Measurements from ENCODE around the gene P2RY11.

Gene P2RY11

DNA sequence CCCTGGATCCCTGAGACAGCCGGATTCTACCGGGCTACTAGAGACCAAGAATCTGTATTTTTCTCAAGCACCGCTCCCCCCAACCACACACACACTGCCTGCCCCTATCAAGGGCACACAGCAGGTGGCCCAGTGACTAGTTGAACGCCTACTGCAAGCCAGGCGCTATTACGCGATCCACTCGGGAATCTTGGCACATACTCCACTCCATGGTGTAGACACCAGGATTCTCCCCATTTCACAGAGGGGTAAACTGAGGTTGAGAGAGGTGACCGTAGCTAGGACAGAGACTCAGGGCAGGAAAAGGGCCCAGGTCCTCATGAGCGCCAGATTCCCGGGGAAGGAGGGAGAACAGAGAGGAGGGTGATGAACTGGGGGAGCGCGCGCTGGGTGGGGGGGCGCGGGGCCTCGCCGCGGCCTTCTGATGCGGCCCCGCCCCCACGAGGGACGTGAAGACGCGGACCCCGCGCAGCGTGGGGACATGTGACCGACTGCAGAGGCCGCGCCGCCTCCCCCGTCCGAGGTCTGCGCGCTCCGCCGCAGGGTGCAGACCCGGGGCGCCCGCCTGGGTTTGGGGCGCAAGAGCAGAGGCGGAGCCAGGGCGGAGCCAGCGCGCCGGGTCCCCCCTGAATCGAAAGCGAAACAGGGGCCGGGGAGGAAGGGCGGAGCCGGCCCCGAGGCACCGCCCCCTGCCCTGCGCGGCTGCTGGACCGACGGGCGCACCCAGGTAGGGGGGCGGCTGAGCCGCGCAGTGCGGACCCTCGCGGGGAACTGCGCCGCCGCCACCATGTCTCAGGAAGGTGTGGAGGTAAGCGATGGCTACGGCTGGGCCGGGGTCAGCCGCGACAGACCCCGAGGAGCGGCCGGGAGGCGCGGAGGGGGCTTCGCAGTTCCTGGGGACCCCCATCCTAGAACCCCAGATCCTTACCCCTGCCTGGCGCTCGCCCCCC is 25.6 kb upstream of the P2RY11 start, which contains the start of gene SHFL:
TSS of gene SHFL (plus strand) at position 677 of the 950 bp plus-strand sequence. CDS start at position 788, 111 bp downstream.
- peak within 1 kb of the TSS; percentile 28 for H3K9ac ChIP-seq (ENCODE audit: low read length)
- H3K4me3 ChIP-seq (ENCODE audit: low read length), result peak within 1 kb of the TSS; percentile 79
- H3K4me1 ChIP-seq (ENCODE audit: control insufficient read depth, low read depth, low read length), result no peaks in the 10 kb centered on the region
- H3K36me3 ChIP-seq (ENCODE audit: control insufficient read depth, low read depth, low read length), result no peaks in the 10 kb centered on the region
- H3K27me3 ChIP-seq (ENCODE audit: control insufficient read depth, insufficient read depth, low read length), result peaks cover 20% of the 10 kb centered on the region
- H3K9me3 ChIP-seq (ENCODE audit: control insufficient read depth, low read depth, low read length), result no peaks in the 10 kb centered on the region
- no peak within 1 kb of the TSS for H3K27ac ChIP-seq (ENCODE audit: low read length)

DNA sequence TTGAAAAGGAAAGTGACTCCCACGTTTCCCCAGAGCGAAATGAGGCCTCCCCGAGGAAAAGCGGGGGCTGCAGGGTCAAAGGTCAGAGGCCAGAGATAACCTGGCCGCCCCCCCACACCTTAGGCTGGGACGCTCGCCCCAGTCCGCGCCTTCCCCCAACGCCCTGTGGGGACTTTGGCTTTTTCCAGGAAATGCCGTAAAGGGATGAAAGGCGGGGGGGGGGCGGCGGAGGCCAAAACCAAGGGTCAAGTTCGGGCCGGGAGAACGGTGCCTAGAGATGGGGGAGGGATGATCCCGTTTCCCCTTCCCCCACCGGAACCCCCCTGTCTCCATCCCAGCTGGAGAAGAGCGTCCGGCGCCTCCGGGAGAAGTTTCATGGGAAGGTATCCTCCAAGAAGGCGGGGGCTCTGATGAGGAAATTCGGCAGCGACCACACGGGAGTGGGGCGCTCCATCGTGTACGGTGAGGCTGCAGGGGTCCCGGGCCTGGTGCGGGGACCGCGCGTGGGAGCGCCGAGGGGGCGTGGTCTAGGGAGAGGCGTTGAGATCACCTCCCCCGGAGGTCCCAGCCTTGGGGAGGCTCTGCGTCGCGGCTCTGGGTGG is 24.8 kb upstream of the P2RY11 start:
- no peak overlapping the region for H3K27ac ChIP-seq (ENCODE audit: low read length)
- H3K27me3 ChIP-seq (ENCODE audit: control insufficient read depth, insufficient read depth, low read length), result peaks cover 20% of the 10 kb centered on the region
- no peaks in the 10 kb centered on the region for H3K36me3 ChIP-seq (ENCODE audit: control insufficient read depth, low read depth, low read length)
- H3K9me3 ChIP-seq (ENCODE audit: control insufficient read depth, low read depth, low read length), result no peaks in the 10 kb centered on the region
- peak overlapping the region; percentile 28 for H3K9ac ChIP-seq (ENCODE audit: low read length)
- peak overlapping the region; percentile 79 for H3K4me3 ChIP-seq (ENCODE audit: low read length)
- no peaks in the 10 kb centered on the region for H3K4me1 ChIP-seq (ENCODE audit: control insufficient read depth, low read depth, low read length)

DNA sequence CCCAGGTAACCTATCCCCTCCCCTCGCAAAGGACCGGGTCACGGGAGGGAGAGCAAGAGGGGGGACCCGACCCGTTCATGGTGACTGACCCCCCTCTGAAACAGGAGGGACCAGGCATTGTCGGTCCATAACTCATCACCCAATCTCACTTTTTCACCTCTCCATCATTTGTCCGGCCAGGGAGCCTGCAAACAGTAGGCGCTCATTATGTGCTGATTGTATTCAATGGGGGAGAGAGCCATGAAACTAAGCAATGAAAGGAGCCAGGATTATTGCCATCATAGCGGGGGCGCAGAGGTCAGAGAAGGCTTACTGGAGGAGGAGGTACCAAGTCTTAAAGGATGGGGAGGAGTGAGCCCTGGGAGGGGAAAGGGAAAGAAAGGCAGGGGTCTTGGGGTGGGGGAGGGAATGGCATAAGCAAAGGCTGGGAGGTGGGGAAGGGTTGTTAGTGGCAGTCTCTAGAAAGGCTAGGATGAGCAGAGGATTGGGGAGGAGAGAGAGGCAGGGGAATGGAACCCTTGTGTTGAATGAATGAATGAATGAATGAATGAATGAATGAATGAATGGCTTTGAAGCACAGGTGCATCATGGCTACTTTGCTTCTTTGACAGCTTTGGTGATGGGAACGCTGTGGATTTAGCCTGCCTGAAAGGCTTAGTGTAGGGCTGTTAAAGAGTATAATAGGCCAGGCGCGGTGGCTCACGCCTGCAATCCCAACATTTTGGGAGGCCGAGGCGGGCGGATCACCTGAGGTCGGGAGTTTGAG is 24.0 kb upstream of the P2RY11 start:
- H3K4me3 ChIP-seq (ENCODE audit: low read length), result peak overlapping the region; percentile 79

DNA sequence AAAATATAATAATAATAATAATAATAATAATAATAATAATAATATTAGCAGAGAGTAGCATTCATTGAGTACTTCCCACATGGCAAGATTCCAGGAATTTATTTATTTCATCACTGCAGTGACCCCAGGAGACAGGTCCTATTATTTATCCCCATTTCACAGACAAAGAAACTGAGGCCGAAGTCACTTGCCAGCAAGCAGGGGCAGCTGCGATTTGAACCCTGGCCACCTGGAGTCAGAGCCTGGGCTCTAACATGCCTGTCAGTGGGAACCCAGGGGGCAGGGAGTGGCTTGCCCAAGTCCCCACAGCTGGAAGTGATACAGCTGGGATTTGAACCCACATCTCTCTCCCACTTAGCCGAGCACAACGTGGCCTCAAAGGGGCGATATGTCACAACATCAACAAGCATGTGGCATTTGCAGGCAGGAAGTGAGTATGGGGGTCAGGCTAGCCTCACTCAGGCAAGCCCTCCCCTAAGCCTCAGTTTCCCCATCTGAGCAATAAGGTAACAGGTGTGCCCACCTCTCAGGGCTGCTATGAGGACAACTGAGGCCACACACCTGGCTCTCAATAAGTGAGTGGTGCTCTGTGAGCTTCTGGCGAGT is 22.4 kb upstream of the P2RY11 start:
- Histone ChIP-seq H3K4me3 (ENCODE audit: low read length) (no peak overlapping the region), H3K36me3 (ENCODE audit: control insufficient read depth, low read depth, low read length) (no peaks in the 10 kb centered on the region), H3K27me3 (ENCODE audit: control insufficient read depth, insufficient read depth, low read length) (peaks cover 20% of the 10 kb centered on the region), H3K9ac (ENCODE audit: low read length) (no peak overlapping the region), H3K9me3 (ENCODE audit: control insufficient read depth, low read depth, low read length) (no peaks in the 10 kb centered on the region), H3K4me1 (ENCODE audit: control insufficient read depth, low read depth, low read length) (no peaks in the 10 kb centered on the region), H3K27ac (ENCODE audit: low read length) (no peak overlapping the region)

More for the DNA sequence above, 24.0 kb upstream of the P2RY11 start:
- H3K9me3 ChIP-seq (ENCODE audit: control insufficient read depth, low read depth, low read length), result no peaks in the 10 kb centered on the region
- no peak overlapping the region for H3K27ac ChIP-seq (ENCODE audit: low read length)
- no peaks in the 10 kb centered on the region for H3K4me1 ChIP-seq (ENCODE audit: control insufficient read depth, low read depth, low read length)
- peaks cover 20% of the 10 kb centered on the region for H3K27me3 ChIP-seq (ENCODE audit: control insufficient read depth, insufficient read depth, low read length)
- H3K36me3 ChIP-seq (ENCODE audit: control insufficient read depth, low read depth, low read length), result no peaks in the 10 kb centered on the region
- H3K9ac ChIP-seq (ENCODE audit: low read length), result no peak overlapping the region

GRCh38 chr19:10089801-10090375 is 21.6 kb upstream of the P2RY11 start:
- Histone ChIP-seq H3K4me3 (ENCODE audit: low read length) (no peak overlapping the region), H3K27me3 (ENCODE audit: control insufficient read depth, insufficient read depth, low read length) (peaks cover 28% of the 10 kb centered on the region), H3K9ac (ENCODE audit: low read length) (no peak overlapping the region), H3K36me3 (ENCODE audit: control insufficient read depth, low read depth, low read length) (no peaks in the 10 kb centered on the region), H3K9me3 (ENCODE audit: control insufficient read depth, low read depth, low read length) (no peaks in the 10 kb centered on the region), H3K27ac (ENCODE audit: low read length) (no peak overlapping the region), H3K4me1 (ENCODE audit: control insufficient read depth, low read depth, low read length) (no peaks in the 10 kb centered on the region)

GRCh38 chr19:10091370-10091687 is 20.2 kb upstream of the P2RY11 start:
- H3K4me1 ChIP-seq (ENCODE audit: control insufficient read depth, low read depth, low read length), result no peaks in the 10 kb centered on the region
- peaks cover 4% of the 10 kb centered on the region for H3K9me3 ChIP-seq (ENCODE audit: control insufficient read depth, low read depth, low read length)
- no peaks in the 10 kb centered on the region for H3K36me3 ChIP-seq (ENCODE audit: control insufficient read depth, low read depth, low read length)
- no peak overlapping the region for H3K27ac ChIP-seq (ENCODE audit: low read length)
- H3K27me3 ChIP-seq (ENCODE audit: control insufficient read depth, insufficient read depth, low read length), result peaks cover 31% of the 10 kb centered on the region
- no peak overlapping the region for H3K9ac ChIP-seq (ENCODE audit: low read length)
- H3K4me3 ChIP-seq (ENCODE audit: low read length), result no peak overlapping the region

DNA sequence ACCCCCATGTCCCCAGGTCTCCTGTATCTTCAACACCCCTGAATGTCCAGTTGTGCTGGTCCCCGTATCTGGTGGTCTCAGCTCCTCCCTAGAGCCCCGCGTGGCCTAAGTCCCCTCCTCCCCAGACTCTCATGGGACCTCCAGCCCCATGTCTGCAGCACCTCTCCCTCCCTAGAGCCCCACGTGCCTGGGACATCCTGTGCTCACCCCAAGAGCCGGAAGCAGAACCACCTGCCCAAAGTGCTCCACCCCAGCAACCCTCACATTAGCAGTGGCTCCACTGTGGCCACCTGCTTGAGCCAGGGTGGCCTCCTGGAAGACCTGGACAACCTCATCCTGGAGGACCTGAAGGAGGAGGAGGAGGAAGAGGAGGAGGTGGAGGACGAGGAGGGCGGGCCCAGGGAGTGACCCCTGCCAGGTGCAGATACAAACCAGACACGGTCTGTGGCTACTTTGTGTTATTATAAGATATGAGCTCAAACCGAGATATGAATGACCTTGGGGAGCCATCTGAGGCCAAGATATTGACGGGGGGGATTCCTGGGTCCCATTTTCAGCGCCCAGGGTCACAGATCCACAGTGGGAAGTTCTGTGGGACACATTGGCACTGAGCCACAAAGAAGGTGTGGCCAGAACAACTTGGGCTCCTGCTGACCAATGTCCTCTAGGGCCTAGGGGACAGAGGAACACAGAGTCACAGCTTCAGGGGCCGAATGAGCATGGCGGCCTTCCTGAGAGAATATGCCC is 19.4 kb upstream of the P2RY11 start:
- Histone ChIP-seq H3K9ac (ENCODE audit: low read length) (no peak overlapping the region), H3K4me3 (ENCODE audit: low read length) (no peak overlapping the region), H3K4me1 (ENCODE audit: control insufficient read depth, low read depth, low read length) (no peaks in the 10 kb centered on the region), H3K27ac (ENCODE audit: low read length) (no peak overlapping the region), H3K36me3 (ENCODE audit: control insufficient read depth, low read depth, low read length) (no peaks in the 10 kb centered on the region), H3K9me3 (ENCODE audit: control insufficient read depth, low read depth, low read length) (peaks cover 4% of the 10 kb centered on the region), H3K27me3 (ENCODE audit: control insufficient read depth, insufficient read depth, low read length) (peaks cover 31% of the 10 kb centered on the region)

GRCh38 chr19:10092648-10093294 is 18.7 kb upstream of the P2RY11 start:
- Histone ChIP-seq H3K27me3 (ENCODE audit: control insufficient read depth, insufficient read depth, low read length) (peaks cover 29% of the 10 kb centered on the region), H3K9ac (ENCODE audit: low read length) (no peak overlapping the region), H3K4me1 (ENCODE audit: control insufficient read depth, low read depth, low read length) (no peaks in the 10 kb centered on the region), H3K36me3 (ENCODE audit: control insufficient read depth, low read depth, low read length) (no peaks in the 10 kb centered on the region), H3K4me3 (ENCODE audit: low read length) (no peak overlapping the region), H3K9me3 (ENCODE audit: control insufficient read depth, low read depth, low read length) (peaks cover 4% of the 10 kb centered on the region), H3K27ac (ENCODE audit: low read length) (no peak overlapping the region)

- Histone ChIP-seq H3K4me1 (ENCODE audit: control insufficient read depth, low read depth, low read length) (no peaks in the 10 kb centered on the region), H3K9ac (ENCODE audit: low read length) (no peak overlapping the region), H3K9me3 (ENCODE audit: control insufficient read depth, low read depth, low read length) (peaks cover 4% of the 10 kb centered on the region), H3K36me3 (ENCODE audit: control insufficient read depth, low read depth, low read length) (no peaks in the 10 kb centered on the region), H3K27ac (ENCODE audit: low read length) (no peak overlapping the region), H3K27me3 (ENCODE audit: control insufficient read depth, insufficient read depth, low read length) (peaks cover 29% of the 10 kb centered on the region), H3K4me3 (ENCODE audit: low read length) (no peak overlapping the region)
Observed at GRCh38 chr19:10093295-10094186, 18.0 kb upstream of the P2RY11 start.

DNA sequence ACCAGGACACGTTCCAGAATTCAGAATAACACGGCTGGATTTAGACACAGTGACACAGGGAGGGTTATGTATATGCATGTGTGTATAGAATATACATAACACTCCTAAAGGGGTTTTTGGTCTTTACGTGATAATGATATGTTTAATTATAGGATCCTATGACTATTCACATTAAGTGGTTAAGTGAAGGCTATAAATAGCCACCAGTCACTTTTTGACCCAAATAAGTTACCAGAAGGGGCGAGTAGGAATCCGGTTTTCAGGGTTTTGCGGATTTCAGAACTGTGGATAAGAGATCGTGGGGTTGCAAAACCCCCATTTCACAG is 15.9 kb upstream of the P2RY11 start:
- Histone ChIP-seq H3K36me3 (ENCODE audit: control insufficient read depth, low read depth, low read length) (no peaks in the 10 kb centered on the region), H3K9ac (ENCODE audit: low read length) (no peak overlapping the region), H3K27me3 (ENCODE audit: control insufficient read depth, insufficient read depth, low read length) (peaks cover 29% of the 10 kb centered on the region), H3K4me3 (ENCODE audit: low read length) (no peak overlapping the region), H3K9me3 (ENCODE audit: control insufficient read depth, low read depth, low read length) (peaks cover 4% of the 10 kb centered on the region), H3K27ac (ENCODE audit: low read length) (no peak overlapping the region), H3K4me1 (ENCODE audit: control insufficient read depth, low read depth, low read length) (no peaks in the 10 kb centered on the region)

Data from iPS-18a (cell line).